NB4 (cell line): ENCODE data around the gene ZFYVE27.

Source experiments
- DNase-seq: peaks from one replicate; pipeline ENCODE4 v3.0.0; 2010; ENCODE audit warnings: low read depth
- H3K4me3 ChIP-seq: one replicate; pipeline ENCODE4 v1.5.1; 2011; ENCODE audit warnings: mild to moderate bottlenecking, low read depth, low read length, moderate library complexity
- CTCF ChIP-seq: IDR thresholded peaks from one replicate; pipeline ENCODE4 v1.5.1; 2012; ENCODE audit warnings: low read depth, low read length
- MAX ChIP-seq: IDR thresholded peaks from 2 replicates; pipeline ENCODE4 v1.6.1; 2011; ENCODE audit warnings: low read depth, low read length
- MYC ChIP-seq: IDR thresholded peaks from 2 replicates; pipeline ENCODE4 v1.6.1; 2011; ENCODE audit warnings: low read depth, low read length
- POLR2A ChIP-seq: IDR thresholded peaks from 2 replicates; pipeline ENCODE4 v1.6.1; 2011; ENCODE audit warnings: mild to moderate bottlenecking; ENCODE audit not compliant: insufficient read length; ENCODE audit errors: extremely low read depth

ZFYVE27 gene

GRCh38 chr10:97744405-97745035 lies 7.6 kb downstream of the ZFYVE27 start:
- no peak for TF ChIP-seq CTCF
- TF ChIP-seq POLR2A, result no peak
- TF ChIP-seq MYC, result no peak
- TF ChIP-seq MAX, result no peak
- DNase-seq, result no peak
- H3K4me3 ChIP-seq, result no peak overlapping the region

- TF ChIP-seq MYC (no peak), CTCF (no peak), POLR2A (no peak), MAX (no peak)
- DNase-seq, result no peak
- no peak overlapping the region for H3K4me3 ChIP-seq
Measured at GRCh38 chr10:97747573-97747972, 10.6 kb downstream of the ZFYVE27 start.

GRCh38 chr10:97748116-97748515 lies 11.2 kb downstream of the ZFYVE27 start:
- no peak for DNase-seq
- H3K4me3 ChIP-seq, result no peak overlapping the region
- TF ChIP-seq CTCF (no peak), POLR2A (no peak), MYC (no peak), MAX (no peak)

- TF ChIP-seq MYC (no peak), POLR2A (no peak), CTCF (no peak), MAX (no peak)
- no peak for DNase-seq
- no peak overlapping the region for H3K4me3 ChIP-seq
Measured at GRCh38 chr10:97752956-97753355, 16.0 kb downstream of the ZFYVE27 start.

GRCh38 chr10:97754726-97755125 lies 17.8 kb downstream of the ZFYVE27 start:
- no peak for DNase-seq
- TF ChIP-seq MAX, result no peak
- TF ChIP-seq POLR2A, result no peak
- no peak for TF ChIP-seq MYC
- TF ChIP-seq CTCF, result no peak
- H3K4me3 ChIP-seq, result no peak overlapping the region

GRCh38 chr10:97755718-97756117 lies 18.8 kb downstream of the ZFYVE27 start:
- no peak for DNase-seq
- no peak overlapping the region for H3K4me3 ChIP-seq
- TF ChIP-seq POLR2A, result no peak
- TF ChIP-seq MYC, result no peak
- TF ChIP-seq CTCF, result no peak
- no peak for TF ChIP-seq MAX
